Lower leg skin (tissue), 4 donors: Measurements from ENCODE around the gene P2RX6. TPM values are rescaled to one million over a fixed set of nuclear protein-coding genes. Genes with fewer than 3 reads are reported as not detected.

Experiments used
- DNase-seq, 2 donors: peaks; one replicate each; pipeline ENCODE4 v3.0.0-alpha.2; 2019; ENCODE audit warnings: low spot score in 2 of 2
- H3K4me3 ChIP-seq: fragments of 200-600 bp; sonication (generic); 2 replicates; pipeline ENCODE4 v1.5.1; 2017; ENCODE audit warnings: mild to moderate bottlenecking, low read depth; ENCODE audit not compliant: poor library complexity, severe bottlenecking
- CTCF ChIP-seq, 3 donors: fragments of 450-650 bp; IDR thresholded peaks; one replicate each; pipeline ENCODE4 v1.5.1; 2016; ENCODE audit warnings: antibody characterized with exemption in 3 of 3, mild to moderate bottlenecking in 3 of 3, moderate library complexity in 2 of 3
- POLR2A ChIP-seq, 2 donors: fragments of 450-650 bp; IDR thresholded peaks; one replicate each; pipeline ENCODE4 v1.6.1; 2016 to 2017; ENCODE audit warnings: antibody characterized with exemption in 2 of 2, mild to moderate bottlenecking in 1 of 2, moderate library complexity in 1 of 2
- WGBS, 2 donors: methylation state at CpG; one replicate each; pipeline ENCODE4 v1.1.5; 2018; 5-methylcytosine and 5-hydroxymethylcytosine counted together
- intact Hi-C: fragments of 100-400 bp; cut with DNase I; formaldehyde crosslinking; loops from one replicate; pipeline ENCODE4 v1.15.0; 2023; ENCODE audit warnings: low total_unique reads
- total RNA-seq, 4 donors: library from RNA; depleted of rRNA; stranded (reverse); fragments of >200 nt; gene quantifications; one replicate each; pipeline ENCODE4 v1.1.0, GENCODE V29; 2016

Gene P2RX6
- total RNA-seq, 4 donors from 2014 or later, result 0.12 to 2.6 (median 0.87) TPM

GRCh38 chr22:21064917-21065864 lies 50.2 kb downstream of the P2RX6 start:
- no peak overlapping the region for H3K4me3 ChIP-seq
- WGBS, 2 donors, result 49 to 53% methylated on average over 13 of the region's 13 CpGs
- DNase-seq, result no peak
- no peak for TF ChIP-seq CTCF (IDR thresholded peaks at IDR 0.05)
- TF ChIP-seq POLR2A (IDR thresholded peaks at IDR 0.05), result no peak
- intact Hi-C loops, result no loop called here

- TF ChIP-seq CTCF (IDR thresholded peaks at IDR 0.05) (no peak), POLR2A (IDR thresholded peaks at IDR 0.05) (no peak)
- WGBS, 2 donors, result 91 to 93% methylated on average over 28 of the region's 28 CpGs
These were observed 52.3 kb downstream of the P2RX6 start for GRCh38 chr22:21067075-21067900.

GRCh38 chr22:21067901-21068680 lies 53.1 kb downstream of the P2RX6 start:
- intact Hi-C loops, result no loop called here
- DNase-seq, result no peak
- TF ChIP-seq CTCF (IDR thresholded peaks at IDR 0.05) (no peak), POLR2A (IDR thresholded peaks at IDR 0.05) (no peak)
- WGBS, 2 donors, result 91% methylated on average over 12 of the region's 12 CpGs
- no peak overlapping the region for H3K4me3 ChIP-seq

More at GRCh38 chr22:21067075-21067900, 52.3 kb downstream of the P2RX6 start:
- H3K4me3 ChIP-seq, result no peak overlapping the region
- DNase-seq, result no peak
- intact Hi-C loops, result no loop called here

GRCh38 chr22:21068681-21069276 lies 53.8 kb downstream of the P2RX6 start:
- DNase-seq, result no peak
- TF ChIP-seq POLR2A (IDR thresholded peaks at IDR 0.05) (no peak), CTCF (IDR thresholded peaks at IDR 0.05) (no peak)
- intact Hi-C loops, result no loop called here
- no peak overlapping the region for H3K4me3 ChIP-seq
- 66 to 75% methylated on average over 4 of the region's 4 CpGs for WGBS, 2 donors

GRCh38 chr22:21069375-21069774 lies 54.4 kb downstream of the P2RX6 start:
- H3K4me3 ChIP-seq, result no peak overlapping the region
- 65 to 67% methylated on average over 5 of the region's 5 CpGs for WGBS, 2 donors
- intact Hi-C loops, result no loop called here
- TF ChIP-seq POLR2A (IDR thresholded peaks at IDR 0.05) (no peak), CTCF (IDR thresholded peaks at IDR 0.05) (no peak)
- DNase-seq, result no peak
